Spleen (tissue), 11 donors: ENCODE results near the gene DCTN2. TPM values are rescaled to one million over a fixed set of nuclear protein-coding genes. Genes with fewer than 3 reads are reported as not detected.
A peak's percentile ranks its signal among the peaks of the same experiment; 100 is the strongest.

Source experiments
- DNase-seq: peaks from one replicate; pipeline ENCODE4 v3.0.0-alpha.2; 2020
- H3K27ac ChIP-seq, 8 donors: fragments of 200-600 bp; sonication (generic) in 7 of 8; 1 replicate in 4 of 8; 2 replicates in 4 of 8; pipeline versions ENCODE4 v1.5.0 to v1.8.0; 2016 to 2021; ENCODE audit warnings: inconsistent platforms in 4 of 8, mild to moderate bottlenecking in 4 of 8, moderate library complexity in 1 of 8
- H3K27me3 ChIP-seq, 7 donors: fragments of 200-600 bp; sonication (generic) in 6 of 7; replicated peaks in 1 of 7; 1 replicate in 4 of 7; 2 replicates in 3 of 7; pipeline versions ENCODE4 v1.5.0 to v1.8.0; 2016 to 2021; ENCODE audit warnings: inconsistent platforms in 3 of 7, mild to moderate bottlenecking in 1 of 7
- H3K36me3 ChIP-seq, 6 donors: fragments of 200-600 bp; sonication (generic) in 5 of 6; 1 replicate in 4 of 6; 2 replicates in 2 of 6; pipeline versions ENCODE4 v1.5.0 to v1.8.0; 2016 to 2021; ENCODE audit warnings: inconsistent platforms in 2 of 6
- H3K4me1 ChIP-seq, 6 donors: fragments of 200-600 bp; sonication (generic) in 5 of 6; 1 replicate in 3 of 6; 2 replicates in 3 of 6; pipeline versions ENCODE4 v1.5.0 to v1.8.0; 2016 to 2021; ENCODE audit warnings: inconsistent platforms in 3 of 6
- H3K4me3 ChIP-seq, 8 donors: fragments of 200-600 bp; sonication (generic) in 7 of 8; 1 replicate in 4 of 8; 2 replicates in 4 of 8; pipeline versions ENCODE4 v1.5.0 to v1.8.0; 2016 to 2021; ENCODE audit warnings: inconsistent platforms in 4 of 8, mild to moderate bottlenecking in 4 of 8, moderate library complexity in 2 of 8
- H3K9me3 ChIP-seq, 8 donors: fragments of 200-600 bp; sonication (generic) in 7 of 8; 1 replicate in 4 of 8; 2 replicates in 4 of 8; pipeline versions ENCODE4 v1.5.0 to v1.8.0; 2016 to 2021; ENCODE audit warnings: inconsistent platforms in 4 of 8
- POLR2A ChIP-seq, 3 donors: fragments of 450-650 bp; IDR thresholded peaks; one replicate each; pipeline ENCODE4 v1.5.1; 2017; ENCODE audit warnings: antibody characterized with exemption in 3 of 3, mild to moderate bottlenecking in 1 of 3
- POLR2AphosphoS5 ChIP-seq, 3 donors: sonication (generic); formaldehyde crosslinking; IDR thresholded peaks; one replicate each; pipeline ENCODE4 v1.5.1; 2017; ENCODE audit warnings: antibody characterized with exemption in 3 of 3
- WGBS, 5 donors: extraction: QIAGEN DNeasy Blood & Tissue Kit in 3 of 5; methylation state at CpG; one replicate each; pipeline versions ENCODE4 v1.1.5 to v1.1.7; 2013 to 2018; 5-methylcytosine and 5-hydroxymethylcytosine counted together
- intact Hi-C: fragments of 100-400 bp; cut with DNase I; formaldehyde crosslinking; loops from one replicate; pipeline ENCODE4 v1.15.0; 2023; ENCODE audit warnings: low total_unique reads
- polyA plus RNA-seq, 3 donors: library from polyadenylated mRNA; stranded (reverse); fragments of 200-250 nt; gene quantifications; one replicate each; pipeline ENCODE4 v1.2.1, GENCODE V29; 2013
- total RNA-seq, 7 donors: library from RNA; depleted of rRNA in 3 of 7; stranded (reverse); fragments of >200 nt in 3 of 7; fragmentation: NEBNext Ultra II Directional in 4 of 7; extraction: Animal tissue kit (Norgen Biotek cat#: 25700) in 4 of 7; gene quantifications; one replicate each; pipeline versions ENCODE4 v1.1.0 to v1.2.1, GENCODE V29; 2016 to 2021
- TF ChIP-seq, protein P1 (sequence below), 11 experiments: fragments of 200-600 bp in 7 of 11; fragments of 450-650 bp in 4 of 11; sonication (generic) in 4 of 11; IDR thresholded peaks in 8 of 11; conservative IDR thresholded peaks in 3 of 11; 1 replicate in 7 of 11; 2 replicates in 4 of 11; pipeline versions ENCODE4 v1.4.0 to v1.8.0; 2016 to 2021; ENCODE audit warnings: antibody characterized with exemption in 11 of 11, inconsistent platforms in 4 of 11, mild to moderate bottlenecking in 1 of 11
- donor health status: healthy with polysubstance abuse.
- donor health status: DM: no; HTN: no; CAD: no; lungs with moderate emphysema.
- donor health status: DM: no; HTN: no; CAD: no.
- donor health status: Bipolar disorder and iron deficiency.
- donor health status: healthy.
- donor health status: DM: no; HTN: no; CAD: no.
- donor health status: DM: yes; HTN: yes; CAD: no.

DCTN2 gene
- total and polyA plus RNA-seq, 10 donors = 53.3 to 152 (median 88.8) TPM

DNA sequence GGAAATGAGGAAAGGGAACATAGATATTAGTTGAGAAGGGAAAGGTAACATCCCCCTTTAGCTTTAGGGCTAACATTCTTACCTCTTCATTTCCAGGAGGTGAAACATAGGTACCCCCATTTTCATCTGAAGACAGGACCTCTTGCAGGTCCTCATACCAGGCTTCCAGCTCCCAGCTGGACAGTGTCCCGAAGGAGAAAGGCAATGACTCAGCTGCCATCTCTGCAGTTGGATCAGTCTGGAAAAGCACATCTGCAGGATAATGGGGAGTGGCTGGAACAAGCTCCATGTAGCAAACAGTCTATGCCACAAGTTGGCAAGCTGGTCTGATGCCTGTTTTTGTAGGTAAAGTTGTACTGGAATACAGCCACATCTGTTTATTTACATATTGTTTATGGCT lies 29.8 kb downstream of the DCTN2 start:
- Histone ChIP-seq H3K4me3 (no peak overlapping the region), H3K27ac (peak overlapping the region in 4 of 8 donors; percentile 4 to 100 (median 76)), H3K36me3 (peaks cover 3 to 67% (median 55%) of the 10 kb centered on the region in 6 donors), H3K9me3 (no peaks in the 10 kb centered on the region), H3K4me1 (peaks cover 30 to 57% (median 46%) of the 10 kb centered on the region in 6 donors), H3K27me3 (no peaks in the 10 kb centered on the region)
- peak; percentile 2 for DNase-seq
- intact Hi-C loops = no loop called here
- WGBS, 5 donors = 0 to 90% (median 81%) methylated on average over 1 of the region's 1 CpG
- TF ChIP-seq, protein P1, sequence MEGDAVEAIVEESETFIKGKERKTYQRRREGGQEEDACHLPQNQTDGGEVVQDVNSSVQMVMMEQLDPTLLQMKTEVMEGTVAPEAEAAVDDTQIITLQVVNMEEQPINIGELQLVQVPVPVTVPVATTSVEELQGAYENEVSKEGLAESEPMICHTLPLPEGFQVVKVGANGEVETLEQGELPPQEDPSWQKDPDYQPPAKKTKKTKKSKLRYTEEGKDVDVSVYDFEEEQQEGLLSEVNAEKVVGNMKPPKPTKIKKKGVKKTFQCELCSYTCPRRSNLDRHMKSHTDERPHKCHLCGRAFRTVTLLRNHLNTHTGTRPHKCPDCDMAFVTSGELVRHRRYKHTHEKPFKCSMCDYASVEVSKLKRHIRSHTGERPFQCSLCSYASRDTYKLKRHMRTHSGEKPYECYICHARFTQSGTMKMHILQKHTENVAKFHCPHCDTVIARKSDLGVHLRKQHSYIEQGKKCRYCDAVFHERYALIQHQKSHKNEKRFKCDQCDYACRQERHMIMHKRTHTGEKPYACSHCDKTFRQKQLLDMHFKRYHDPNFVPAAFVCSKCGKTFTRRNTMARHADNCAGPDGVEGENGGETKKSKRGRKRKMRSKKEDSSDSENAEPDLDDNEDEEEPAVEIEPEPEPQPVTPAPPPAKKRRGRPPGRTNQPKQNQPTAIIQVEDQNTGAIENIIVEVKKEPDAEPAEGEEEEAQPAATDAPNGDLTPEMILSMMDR (IDR thresholded peaks at IDR 0.05 in 8 of 11, conservative IDR thresholded peaks at IDR 0.05 in 3 of 11) = no peak
- no peak for TF ChIP-seq POLR2AphosphoS5 (IDR thresholded peaks at IDR 0.05)
- TF ChIP-seq POLR2A (IDR thresholded peaks at IDR 0.05) = no peak

DNA sequence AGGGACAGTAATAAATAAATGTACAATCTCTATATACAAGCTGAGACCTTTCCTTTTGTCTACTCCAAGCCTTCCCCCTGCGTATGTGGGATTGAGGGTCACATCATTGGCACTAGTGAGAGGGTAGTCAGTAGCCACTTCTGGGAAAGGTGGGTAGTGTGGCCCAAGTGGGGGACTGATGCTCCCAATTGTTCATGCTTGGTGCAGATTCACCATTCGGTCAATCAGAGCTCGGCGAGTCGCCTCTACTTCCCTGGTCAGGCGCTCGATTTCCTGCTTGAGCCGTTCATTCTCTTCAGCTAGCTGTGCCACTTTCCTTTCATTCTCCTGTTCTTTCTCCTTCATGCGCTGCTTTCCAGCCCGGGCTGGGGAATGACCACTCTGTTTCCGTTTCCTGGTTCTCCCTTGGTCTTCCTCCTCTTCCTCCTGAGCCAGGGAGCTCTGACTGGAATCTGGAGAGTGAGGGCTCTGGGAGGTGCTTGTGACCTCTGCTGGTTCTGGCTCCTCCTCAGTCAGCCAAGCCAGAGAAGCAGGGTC lies 30.3 kb downstream of the DCTN2 start:
- WGBS, 5 donors = 79 to 95% (median 84%) methylated on average over 11 of the region's 11 CpGs
- H3K9me3 ChIP-seq = no peaks in the 10 kb centered on the region
- H3K4me1 ChIP-seq = peaks cover 26 to 52% (median 41%) of the 10 kb centered on the region in 6 donors
- TF ChIP-seq POLR2A (IDR thresholded peaks at IDR 0.05) = no peak
- TF ChIP-seq, protein P1 (IDR thresholded peaks at IDR 0.05 in 8 of 11, conservative IDR thresholded peaks at IDR 0.05 in 3 of 11) = no peak
- no peak for TF ChIP-seq POLR2AphosphoS5 (IDR thresholded peaks at IDR 0.05)
- peaks cover 3 to 72% (median 60%) of the 10 kb centered on the region in 6 donors for H3K36me3 ChIP-seq
- intact Hi-C loops = no loop called here
- H3K27me3 ChIP-seq = no peaks in the 10 kb centered on the region
- no peak for DNase-seq
- no peak overlapping the region for H3K4me3 ChIP-seq
- H3K27ac ChIP-seq = peak overlapping the region in 4 of 8 donors; percentile 4 to 100 (median 30)

DNA sequence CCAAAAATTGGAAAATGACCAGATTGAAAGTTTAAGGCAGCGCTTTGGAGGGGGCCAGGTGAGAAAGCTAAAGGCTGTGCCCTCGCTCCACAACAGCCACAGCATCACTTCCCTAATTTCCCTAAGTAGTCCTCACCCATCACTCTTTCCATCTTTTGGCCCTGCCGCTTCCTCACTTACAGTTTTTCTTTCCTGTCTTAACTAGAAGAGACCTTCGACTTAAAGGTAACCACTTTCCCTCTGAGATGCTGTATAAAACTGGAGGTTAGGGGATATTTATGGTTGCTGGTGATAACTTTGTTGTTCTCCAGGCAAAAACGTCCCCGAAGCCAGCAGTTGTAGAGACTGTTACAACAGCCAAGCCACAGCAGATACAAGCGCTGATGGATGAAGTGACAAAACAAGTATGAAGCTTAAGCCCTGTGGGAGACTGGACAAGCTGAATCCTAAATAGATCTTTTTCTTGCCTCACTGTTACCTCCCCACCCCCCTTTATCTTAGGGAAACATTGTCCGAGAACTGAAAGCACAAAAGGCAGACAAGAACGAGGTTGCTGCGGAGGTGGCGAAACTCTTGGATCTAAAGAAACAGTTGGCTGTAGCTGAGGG lies 31.0 kb downstream of the DCTN2 start:
- TF ChIP-seq, protein P1 (IDR thresholded peaks at IDR 0.05 in 8 of 11, conservative IDR thresholded peaks at IDR 0.05 in 3 of 11) = no peak
- TF ChIP-seq POLR2A (IDR thresholded peaks at IDR 0.05) = no peak
- no peak for TF ChIP-seq POLR2AphosphoS5 (IDR thresholded peaks at IDR 0.05)
- Histone ChIP-seq H3K27ac (peak overlapping the region in 1 of 8 donors; percentile 7), H3K4me1 (peaks cover 20 to 46% (median 35%) of the 10 kb centered on the region in 6 donors), H3K27me3 (no peaks in the 10 kb centered on the region), H3K9me3 (no peaks in the 10 kb centered on the region), H3K4me3 (no peak overlapping the region), H3K36me3 (peaks cover 3 to 79% (median 67%) of the 10 kb centered on the region in 6 donors)
- intact Hi-C loops = no loop called here
- DNase-seq = no peak
- 75 to 88% (median 81%) methylated on average over 11 of the region's 11 CpGs for WGBS, 5 donors

DNA sequence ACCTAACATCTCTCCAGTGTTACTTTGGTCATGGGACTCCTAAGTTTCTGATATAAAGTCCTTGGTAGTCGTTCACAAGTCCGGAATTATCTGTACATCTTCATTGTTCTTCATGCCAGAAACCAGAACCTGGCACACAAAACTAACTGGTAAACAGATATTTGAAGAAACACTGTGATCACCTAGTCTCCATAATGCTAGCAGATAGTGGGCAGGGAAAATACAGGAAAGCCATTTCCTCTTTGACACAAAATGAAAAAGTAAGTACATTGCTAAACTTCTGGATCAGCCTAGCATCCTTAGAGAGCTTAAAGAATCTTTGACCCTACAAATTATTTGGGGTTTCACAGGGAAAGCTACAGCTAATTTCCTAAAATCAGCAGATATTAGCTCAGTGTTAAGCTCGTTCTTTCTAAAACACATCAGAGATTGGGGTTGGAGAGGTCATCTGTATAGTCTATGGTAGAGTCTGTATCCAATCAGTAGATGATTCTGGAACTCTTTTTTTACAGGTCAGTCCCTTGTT lies 31.5 kb downstream of the DCTN2 start:
- DNase-seq = no peak
- Histone ChIP-seq H3K27me3 (no peaks in the 10 kb centered on the region), H3K4me3 (no peak overlapping the region), H3K4me1 (peaks cover 17 to 43% (median 32%) of the 10 kb centered on the region in 6 donors), H3K27ac (peak overlapping the region in 2 of 8 donors; percentile 2 to 19), H3K36me3 (peaks cover 3 to 84% (median 71%) of the 10 kb centered on the region in 6 donors), H3K9me3 (no peaks in the 10 kb centered on the region)
- TF ChIP-seq POLR2AphosphoS5 (IDR thresholded peaks at IDR 0.05) (no peak), POLR2A (IDR thresholded peaks at IDR 0.05) (no peak)
- TF ChIP-seq, protein P1 (IDR thresholded peaks at IDR 0.05 in 8 of 11, conservative IDR thresholded peaks at IDR 0.05 in 3 of 11) = no peak
- intact Hi-C loops = no loop called here
- WGBS, 5 donors = 65 to 92% (median 82%) methylated on average over 3 of the region's 3 CpGs
